Stimulated activated CD4-positive, alpha-beta T cell treated with anti-CD3 and anti-CD28 coated beads, Interleukin-15, amount 100 ng/mL, for 1 hour (primary cell): ENCODE results near the gene PDE4A.
A peak's percentile ranks its signal among the peaks of the same experiment; 100 is the strongest.
"Not testable (repeated sequence)": the region's sequence is repeated elsewhere in the genome, so short reads cannot be mapped to it uniquely, and the experiment has no call there.

Experiments used
- DNase-seq, 2 donors: peaks; one replicate each; pipeline ENCODE4 v3.0.0-alpha.2; 2020; ENCODE audit warnings: low read depth in 1 of 2, low spot score in 1 of 2

PDE4A gene

GRCh38 chr19:10424011-10424637 lies 3.8 kb downstream of the PDE4A start:
- peak in 1 of 2 donors; percentile 56 for DNase-seq

DNA sequence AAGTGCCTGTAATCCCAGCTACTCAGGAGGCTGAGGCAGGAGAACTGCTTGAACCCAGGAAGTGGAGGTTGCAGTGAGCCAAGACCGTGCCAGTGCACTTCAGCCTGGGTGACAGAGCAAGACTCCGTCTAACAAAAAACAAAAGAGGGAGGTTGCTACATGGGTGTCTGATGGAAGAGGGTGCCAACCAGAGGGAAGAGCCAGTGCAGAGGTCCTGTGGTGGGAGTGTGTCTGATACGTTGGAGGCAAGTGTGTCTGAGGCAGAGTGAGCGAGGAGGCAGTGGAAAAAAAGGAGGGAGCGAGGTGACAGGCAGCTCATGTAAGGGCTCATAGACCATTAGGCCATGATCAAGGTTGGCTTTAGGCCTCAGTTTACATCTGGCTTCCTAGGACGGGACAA lies 6.8 kb downstream of the PDE4A start:
- no peak for DNase-seq

DNA sequence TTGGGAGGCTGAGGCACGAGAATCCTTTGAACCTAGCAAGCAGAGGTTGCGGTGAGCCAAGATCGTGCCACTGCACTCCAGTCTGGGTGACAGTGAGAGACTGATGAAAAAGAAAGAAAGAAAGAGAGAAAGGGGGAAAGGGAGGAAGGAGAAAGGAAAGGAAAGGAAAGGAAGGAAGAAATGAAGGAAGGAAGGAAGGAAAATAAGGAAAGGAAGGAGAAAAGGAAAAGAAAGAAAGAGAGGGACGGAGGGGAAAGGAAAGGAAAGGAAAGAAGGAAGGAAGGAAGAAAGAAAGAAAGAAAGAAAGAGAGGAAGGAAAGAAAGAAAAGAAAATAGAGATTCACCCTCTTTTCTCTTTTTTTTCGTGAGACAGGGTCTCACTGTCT lies 8.7 kb downstream of the PDE4A start:
- no peak for DNase-seq

DNA sequence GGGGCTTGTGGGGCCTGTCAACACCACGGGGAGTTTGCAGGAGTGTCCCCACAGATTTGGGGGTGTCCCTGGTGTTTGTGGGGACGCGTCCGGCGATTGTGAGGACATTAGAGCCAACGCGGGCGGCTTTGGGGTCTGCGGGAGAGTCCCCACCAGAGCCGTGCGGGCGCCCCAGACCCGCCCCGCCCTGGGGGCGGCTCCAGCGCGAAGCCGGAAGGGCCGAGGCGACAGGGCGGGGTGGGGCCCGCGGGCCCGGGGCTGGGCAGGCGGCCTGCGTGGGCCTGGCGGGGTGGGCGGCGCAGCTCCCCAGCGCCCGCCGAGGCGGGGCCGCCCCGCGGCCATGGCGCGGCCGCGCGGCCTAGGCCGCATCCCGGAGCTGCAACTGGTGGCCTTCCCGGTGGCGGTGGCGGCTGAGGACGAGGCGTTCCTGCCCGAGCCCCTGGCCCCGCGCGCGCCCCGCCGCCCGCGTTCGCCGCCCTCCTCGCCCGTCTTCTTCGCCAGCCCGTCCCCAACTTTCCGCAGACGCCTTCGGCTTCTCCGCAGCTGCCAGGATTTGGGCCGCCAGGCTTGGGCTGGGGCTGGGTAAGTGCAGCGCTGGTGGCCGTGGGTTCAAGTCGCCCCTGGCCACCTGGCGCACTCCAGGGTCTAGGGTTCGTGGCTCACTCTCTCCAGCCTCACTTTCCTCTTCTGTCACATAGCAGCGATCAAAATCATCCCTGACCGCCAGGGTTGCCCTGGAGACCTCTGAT lies 10.3 kb downstream of the PDE4A start:
- DNase-seq: no peak

- DNase-seq: no peak
Measured at GRCh38 chr19:10431254-10431942, 11.1 kb downstream of the PDE4A start.

- DNase-seq: peak in 1 of 2 donors; percentile 45
Measured at GRCh38 chr19:10431943-10432735, 11.8 kb downstream of the PDE4A start.

DNA sequence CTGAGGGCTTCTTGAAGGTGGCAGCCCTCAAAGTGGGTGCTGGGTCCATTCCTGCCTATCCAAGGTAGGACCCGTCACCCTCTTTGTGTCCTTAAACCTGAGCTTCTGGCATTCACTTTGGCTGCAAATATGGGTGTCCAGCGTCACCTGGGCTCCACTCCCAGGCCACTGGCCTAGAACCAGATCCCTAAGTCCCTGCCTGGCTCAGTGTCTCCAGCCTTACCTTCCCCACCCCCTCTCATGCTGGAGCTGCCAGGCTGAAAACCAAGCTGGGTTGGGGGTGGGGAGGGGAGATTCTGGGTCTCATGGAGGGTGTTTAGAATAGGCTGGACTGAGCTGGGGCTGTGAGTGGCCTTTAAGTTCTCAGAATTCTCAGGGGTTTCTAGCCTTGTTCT lies 12.4 kb downstream of the PDE4A start:
- no peak for DNase-seq

DNA sequence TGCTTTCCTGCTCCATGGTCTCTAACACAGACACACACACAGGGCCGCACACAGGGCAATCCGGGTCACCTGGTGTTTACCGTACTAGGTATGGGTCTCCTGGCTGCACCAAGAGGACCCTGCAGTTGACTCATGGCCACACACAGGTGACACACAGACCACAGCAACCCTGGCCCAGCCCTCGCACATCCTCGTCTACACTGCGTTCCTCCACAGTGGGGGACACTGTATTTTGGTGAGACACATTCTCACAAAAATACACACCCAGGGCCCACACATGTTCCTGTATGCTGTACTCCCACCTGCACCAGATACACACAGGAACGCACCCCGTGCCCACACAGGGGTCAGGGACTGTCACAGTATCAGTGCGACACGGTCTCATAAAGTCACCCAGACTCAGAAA lies 12.8 kb downstream of the PDE4A start:
- DNase-seq: no peak

DNA sequence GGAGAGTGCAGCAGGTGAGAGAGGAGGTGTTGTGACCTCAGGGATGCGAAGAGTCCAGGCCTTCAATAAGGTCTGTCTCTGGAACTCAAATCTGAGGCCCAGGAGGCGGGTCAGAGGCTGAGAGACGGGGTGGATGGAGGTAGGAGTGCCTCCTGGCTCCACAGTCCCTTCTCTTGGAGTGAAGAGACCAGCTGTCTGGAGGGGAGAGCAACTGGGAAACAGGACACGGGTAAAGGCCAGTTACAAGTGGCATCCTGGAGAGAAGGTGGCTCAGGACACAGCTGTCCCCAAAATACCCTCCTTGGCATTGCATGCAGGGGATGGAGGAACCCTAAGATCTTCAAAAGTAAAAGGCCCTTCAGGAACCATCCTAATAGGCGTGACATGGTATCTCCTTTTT lies 19.2 kb downstream of the PDE4A start:
- no peak for DNase-seq

DNA sequence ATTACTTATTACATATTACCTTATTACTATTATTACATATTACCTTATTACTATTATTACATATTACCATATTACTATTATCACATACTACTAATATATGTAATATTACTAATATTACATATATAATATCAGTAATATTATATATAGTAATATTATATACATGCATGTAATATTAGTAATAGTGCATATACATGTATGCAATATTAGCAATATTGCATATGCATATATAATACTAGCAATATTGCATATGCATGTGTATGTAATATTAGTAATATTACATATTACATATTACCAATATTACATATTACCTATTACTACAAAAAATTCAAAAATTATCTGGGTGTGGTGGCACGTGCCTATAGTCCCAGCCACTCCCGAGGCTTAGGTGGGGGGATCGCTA lies 22.4 kb downstream of the PDE4A start:
- no peak for DNase-seq

DNA sequence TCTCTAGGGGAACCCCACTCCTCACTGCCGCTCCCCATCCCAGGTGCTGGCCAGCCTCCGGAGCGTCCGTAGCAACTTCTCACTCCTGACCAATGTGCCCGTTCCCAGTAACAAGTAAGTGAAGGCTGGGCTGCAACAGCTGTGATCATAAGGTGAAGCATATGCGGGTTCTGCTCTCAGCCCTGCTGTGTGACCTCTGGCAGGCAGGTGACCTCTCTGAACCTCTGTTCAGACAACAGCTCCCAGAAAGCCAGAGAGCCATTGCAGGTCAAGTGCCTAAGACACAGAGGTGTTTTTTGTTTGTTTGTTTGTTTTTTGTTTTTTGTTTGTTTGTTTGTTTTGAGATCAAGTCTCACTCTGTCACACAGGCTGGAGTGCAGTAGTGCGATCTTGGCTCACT lies 28.7 kb downstream of the PDE4A start:
- DNase-seq: no peak

DNA sequence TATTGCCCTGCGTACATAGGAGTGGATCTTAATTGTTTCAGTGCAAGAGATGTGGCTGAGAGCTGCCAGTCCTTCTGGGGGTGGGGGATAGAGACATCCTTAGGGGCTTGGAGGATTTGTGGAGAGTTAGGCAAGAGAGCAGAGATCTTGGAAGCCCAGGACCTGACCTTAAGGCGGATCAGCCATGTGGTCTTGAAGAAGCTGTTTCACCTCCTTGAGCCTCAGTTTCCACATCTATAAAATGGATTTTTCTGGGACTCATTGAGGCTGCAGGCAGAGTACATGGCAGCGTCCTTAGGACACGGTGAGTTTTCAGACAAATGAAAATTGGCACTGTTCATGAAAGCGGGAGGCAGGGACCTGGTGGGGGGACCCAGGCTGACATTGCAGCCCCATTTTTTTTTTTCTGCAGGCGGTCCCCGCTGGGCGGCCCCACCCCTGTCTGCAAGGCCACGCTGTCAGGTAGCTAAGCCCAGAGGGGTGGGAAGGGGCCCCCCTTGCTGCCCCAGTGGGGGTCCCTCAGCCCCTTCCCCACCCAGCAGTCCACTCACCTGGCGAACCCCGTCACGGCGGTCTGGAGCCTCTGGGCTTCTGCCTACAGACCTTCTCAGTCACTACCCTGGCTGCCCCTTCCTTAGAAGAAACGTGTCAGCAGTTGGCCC lies 30.0 kb downstream of the PDE4A start:
- DNase-seq: no peak

- DNase-seq: no peak
Measured at GRCh38 chr19:10450853-10451609, 30.7 kb downstream of the PDE4A start.

DNA sequence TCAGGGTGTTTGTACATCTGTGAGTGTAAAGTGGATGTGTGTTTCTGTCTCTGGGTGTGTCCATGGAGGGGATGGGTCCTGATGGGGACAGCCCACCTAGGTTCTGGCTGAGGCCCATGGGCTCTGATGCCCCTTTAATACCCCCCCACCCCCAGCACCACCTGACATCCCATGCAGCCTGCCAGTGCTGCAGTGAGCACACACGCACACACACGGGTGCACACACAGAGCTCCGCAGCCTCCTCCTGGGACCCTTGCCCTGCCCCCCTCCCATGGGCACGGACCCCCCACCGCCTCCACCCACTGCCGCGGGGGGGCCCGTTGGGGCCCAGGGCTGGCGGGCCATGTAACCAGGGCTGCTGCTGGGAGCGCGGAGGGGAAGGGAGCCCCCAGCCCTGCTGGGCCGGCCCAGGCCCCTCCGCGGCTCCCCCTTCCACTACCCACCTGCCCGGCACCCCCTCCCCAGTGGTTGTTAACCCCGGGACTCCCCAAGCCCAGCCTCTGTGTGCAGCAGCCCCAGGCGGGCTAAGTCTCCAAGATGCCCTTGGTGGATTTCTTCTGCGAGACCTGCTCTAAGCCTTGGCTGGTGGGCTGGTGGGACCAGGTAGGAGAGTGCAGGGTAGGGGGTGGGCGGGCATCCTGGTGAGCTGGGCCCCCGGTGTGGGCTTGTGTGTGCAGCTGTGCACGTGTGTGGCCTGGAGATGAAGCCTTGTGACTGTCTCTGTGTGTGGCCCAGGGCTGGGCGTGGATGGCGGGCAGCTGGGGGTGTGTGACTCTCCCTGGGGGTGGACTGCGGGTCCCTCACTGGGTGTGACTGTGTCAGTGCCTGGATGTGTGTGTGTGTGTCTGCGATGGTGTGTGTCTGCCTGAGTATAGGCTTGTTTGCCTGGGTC lies 32.6 kb downstream of the PDE4A start:
- no peak for DNase-seq

DNA sequence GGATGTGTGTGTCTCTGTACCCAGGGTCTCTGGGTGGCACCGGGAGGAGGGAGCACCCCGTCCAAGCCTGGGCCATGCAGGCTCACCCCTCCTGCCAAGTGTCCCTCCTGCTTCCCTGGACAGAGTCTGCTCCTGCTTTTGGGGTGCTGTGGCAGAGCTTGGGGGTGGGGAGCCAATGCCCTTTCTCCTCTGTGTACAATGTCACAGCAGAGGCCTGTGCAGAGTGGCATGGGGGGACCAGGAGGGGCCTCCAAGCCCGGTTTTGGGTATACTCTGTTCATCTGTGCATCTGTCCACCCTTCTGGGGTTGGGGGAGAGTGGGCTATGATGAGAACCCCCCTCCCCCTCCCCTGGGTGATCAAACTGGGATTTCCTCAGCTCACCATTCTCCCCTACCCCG lies 33.5 kb downstream of the PDE4A start:
- no peak for DNase-seq

DNA sequence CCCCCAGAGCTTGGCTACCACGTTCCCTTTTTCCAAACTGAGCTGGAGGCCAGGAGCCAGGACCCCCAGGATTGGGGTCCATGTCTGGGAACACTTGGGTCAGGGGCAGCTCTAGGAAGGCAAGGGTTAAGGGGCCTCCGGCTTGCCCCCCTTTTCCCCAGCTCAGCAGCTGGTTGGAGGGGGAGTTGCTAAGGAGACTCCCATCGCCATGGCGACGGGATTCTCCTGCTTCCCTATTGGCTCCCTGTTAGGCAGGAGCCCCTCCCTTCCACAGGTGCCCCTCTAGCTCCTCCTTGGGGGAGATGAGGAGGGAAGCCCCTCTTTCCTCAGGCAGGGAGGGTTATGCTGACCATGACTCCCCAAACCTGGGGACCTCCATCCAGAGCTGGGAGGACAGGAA lies 33.9 kb downstream of the PDE4A start:
- no peak for DNase-seq

DNA sequence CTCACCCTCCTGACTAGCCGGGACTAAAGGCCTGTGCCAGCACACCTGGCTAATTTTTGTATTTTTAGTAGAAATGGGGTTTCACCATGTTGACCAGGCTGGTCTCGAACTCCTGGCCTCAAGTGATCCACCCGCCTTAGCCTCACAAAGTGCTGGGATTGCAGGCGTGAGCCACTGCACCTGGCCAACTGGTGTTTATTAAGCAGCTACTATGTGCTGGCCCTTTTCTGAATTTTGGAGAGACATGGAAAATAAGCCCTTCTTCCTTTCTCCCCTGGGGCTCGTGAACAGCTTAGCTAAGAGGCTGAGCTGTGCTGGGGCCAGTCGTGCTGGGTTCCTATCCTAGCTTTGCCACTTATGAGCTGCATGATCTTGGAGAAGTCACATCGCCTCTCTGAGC lies 38.4 kb downstream of the PDE4A start:
- DNase-seq: not testable (repeated sequence)

GRCh38 chr19:10460714-10461046 lies 40.3 kb downstream of the PDE4A start:
- DNase-seq: no peak
